GM12872 (cell line): ENCODE data around the gene FLOT1.

Source experiments
- CTCF ChIP-seq: IDR thresholded peaks from 3 replicates; pipeline ENCODE4 v1.5.1; 2011; ENCODE audit warnings: low read depth, mild to moderate bottlenecking, low read length, moderate library complexity; ENCODE audit not compliant: insufficient read depth

The FLOT1 gene

DNA sequence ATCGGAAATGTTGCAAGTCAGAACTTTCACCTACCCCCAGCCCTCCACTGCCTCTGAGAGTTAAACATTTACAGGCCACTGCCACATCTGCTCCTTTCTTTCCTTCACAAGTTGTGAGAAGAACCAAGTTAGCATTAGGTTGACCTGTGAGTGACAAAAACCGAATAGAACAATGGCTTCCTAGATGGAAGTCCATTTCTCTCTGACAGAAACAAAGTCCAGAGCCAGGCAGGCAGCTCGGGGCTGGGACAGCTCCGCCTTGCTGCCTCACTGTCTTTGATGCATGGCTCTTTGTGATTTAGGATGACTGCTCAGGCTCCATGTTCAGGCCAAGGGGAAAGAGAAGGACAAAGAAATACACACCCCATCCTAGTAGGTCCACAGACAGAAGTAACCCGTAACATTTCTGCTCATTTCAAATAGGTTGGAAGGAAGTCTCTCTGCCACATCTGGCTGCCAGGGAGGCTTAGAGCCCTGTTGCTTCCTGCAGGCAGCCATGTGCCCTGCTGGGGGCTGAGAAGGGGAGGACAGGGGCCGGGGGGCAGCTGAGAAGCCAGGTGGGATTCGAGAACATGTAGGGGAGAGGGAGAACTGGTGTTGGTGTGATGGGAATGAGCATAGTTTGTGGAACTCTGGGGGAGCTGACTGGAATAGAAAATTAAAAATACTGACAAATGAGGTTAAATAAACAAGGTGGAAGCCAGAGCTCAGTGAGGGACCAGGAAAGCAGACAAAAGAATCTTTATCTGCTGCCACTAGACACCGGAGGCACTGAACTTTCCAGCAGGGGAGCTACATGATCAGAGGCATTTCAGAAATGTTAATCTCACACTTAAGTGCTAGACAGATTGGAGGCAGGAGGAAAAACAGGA lies 21.4 kb upstream of the FLOT1 start:
- no peak for TF ChIP-seq CTCF

DNA sequence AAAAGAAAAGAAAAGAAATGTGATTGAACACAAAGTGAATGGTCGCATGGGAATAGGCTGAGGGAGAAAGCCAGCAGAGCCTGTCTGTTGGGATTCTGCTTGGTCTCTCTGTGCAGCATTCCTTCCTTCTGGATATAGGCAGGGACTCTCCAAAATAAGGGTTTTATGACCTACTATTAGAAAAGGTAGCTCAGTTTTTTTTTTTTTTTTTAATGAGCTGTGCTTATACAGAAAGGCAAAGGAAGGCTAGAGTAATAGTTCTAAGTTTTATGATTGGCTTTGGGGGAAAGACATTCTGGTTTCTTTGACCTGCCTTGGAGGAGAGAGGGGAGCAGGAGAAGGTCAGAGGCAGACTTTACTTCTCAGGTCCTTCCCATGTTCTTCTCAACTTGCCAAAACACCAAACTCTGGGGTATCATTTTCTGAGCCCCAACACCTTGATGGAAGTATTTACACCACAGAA lies 20.7 kb upstream of the FLOT1 start:
- no peak for TF ChIP-seq CTCF

DNA sequence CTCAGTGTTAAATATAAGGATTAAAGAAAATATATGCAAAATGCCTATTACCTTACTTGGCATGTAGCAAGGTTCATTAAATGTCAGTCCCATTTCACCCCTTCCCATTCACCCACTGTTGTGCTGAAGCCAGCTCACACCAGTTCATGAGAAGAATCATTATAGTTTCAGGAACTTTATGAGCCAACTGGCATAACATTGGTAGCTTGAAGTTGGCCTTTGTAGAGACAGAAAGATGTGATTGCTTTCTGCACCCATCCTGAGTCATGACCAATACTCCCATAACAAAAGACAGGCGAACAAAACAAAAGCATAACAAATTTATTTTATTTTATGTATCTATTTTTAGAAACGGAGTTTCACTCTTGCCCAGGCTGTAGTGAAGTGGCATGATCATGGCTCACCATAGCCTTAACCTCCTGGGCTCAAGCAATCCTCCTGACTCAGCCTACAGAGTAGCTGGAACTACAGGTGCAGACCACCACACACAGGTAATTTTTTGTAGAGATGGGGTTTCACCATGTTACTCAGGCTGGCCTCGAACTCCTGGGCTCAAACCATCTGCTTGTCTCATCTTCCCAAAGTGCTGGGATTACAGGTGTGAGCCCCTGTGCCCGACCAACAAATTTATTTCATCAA lies 19.4 kb upstream of the FLOT1 start:
- TF ChIP-seq CTCF: no peak

DNA sequence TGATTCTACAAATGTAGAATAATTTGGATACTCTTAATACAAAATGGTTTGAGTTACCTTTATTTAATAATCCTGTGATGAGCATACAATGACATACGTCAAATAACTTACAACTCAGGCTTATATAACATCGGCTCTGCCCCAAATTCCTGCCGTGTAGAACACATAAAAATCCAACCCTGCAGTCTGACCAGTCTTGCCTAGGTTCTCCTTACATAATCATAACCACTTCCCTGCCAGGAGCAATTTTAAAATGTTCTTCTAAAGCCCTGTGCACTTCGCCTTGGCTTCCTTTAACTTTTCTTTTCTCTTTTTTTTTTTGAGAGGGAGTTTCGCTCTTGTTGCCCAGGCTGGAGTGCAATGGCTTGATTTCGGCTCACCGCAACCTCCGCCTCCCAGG lies 18.1 kb upstream of the FLOT1 start:
- no peak for TF ChIP-seq CTCF

DNA sequence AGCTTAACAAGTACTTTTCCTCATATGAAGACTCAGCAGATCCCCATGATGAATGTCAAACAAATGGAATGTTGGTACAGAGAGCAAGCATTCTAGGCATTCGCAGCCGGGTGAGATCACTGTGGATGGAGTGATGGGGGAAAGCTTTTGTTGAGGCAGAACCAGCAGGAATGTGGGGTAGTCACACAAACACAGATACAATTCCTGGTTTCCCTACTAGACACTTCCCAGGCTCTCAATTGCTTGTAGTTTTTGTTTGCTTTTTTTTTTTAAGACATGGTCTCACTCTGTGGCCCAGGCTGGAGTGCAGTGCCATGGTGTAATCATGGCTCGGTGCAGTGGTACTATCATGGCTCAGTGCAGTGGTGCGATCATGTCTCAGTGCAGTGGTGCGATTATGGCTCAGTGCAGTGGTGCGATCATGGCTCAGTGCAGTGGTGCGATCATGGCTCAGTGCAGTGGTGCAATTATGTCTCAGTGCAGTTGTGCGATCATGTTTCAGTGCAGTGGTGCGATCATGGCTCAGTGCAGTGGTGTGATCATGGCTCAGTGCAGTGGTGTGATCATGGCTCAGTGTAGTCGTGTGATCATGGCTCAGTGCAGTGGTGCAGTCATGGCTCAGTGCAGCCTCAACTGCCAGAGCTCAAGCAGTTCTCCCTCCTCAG lies 17.2 kb upstream of the FLOT1 start:
- TF ChIP-seq CTCF: no peak

GRCh38 chr6:30757261-30757904 lies 14.9 kb upstream of the FLOT1 start:
- no peak for TF ChIP-seq CTCF

- no peak for TF ChIP-seq CTCF
Measured at GRCh38 chr6:30754631-30755030, 12.1 kb upstream of the FLOT1 start.
